ENCODE data around the gene SCAPER. TPM values are rescaled to one million over a fixed set of nuclear protein-coding genes. Genes with fewer than 3 reads are reported as not detected.
A peak's percentile ranks its signal among the peaks of the same experiment; 100 is the strongest.
"Not testable (repeated sequence)": the region's sequence is repeated elsewhere in the genome, so short reads cannot be mapped to it uniquely, and the experiment has no call there.

SCAPER gene
- total RNA-seq, 2 experiments from 2014 or later: 10.4 to 22.3 TPM

DNA sequence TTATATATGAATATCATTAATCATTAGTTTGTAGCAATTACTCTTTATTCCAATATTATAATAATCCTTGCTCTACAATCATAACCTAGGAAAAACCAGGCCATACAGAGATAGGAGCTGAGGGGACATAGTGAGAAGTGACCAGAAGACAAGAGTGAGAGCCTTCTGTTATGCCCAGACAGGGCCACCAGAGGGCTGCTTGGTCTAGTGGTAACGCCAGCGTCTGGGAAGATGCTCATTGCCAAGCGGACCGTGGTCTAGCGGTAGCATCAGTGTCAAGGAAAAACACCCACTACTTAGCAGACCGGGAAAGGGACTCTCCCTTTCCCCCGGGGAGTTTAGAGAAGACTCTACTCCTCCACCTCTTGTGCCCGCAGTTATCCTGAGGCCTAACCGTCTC, 172.8 kb downstream of the SCAPER start:
- CTCF ChIA-PET (ENCODE audit: unreplicated experiment); H4K20me1 ChIP-seq (ENCODE audit: insufficient read depth, low read length); POLR2A ChIA-PET; intact Hi-C loops (cut with micrococcal nuclease; ENCODE audit: unreplicated experiment); H3K27ac ChIP-seq (ENCODE audit: low read depth, low read length, poor library complexity, severe bottlenecking); H3K4me3 ChIP-seq (ENCODE audit: low read depth, low read length, poor library complexity, severe bottlenecking); H3K4me2 ChIP-seq (ENCODE audit: low read length); H3K9me2 ChIP-seq (ENCODE audit: insufficient read depth, low read length); H2AFZ ChIP-seq (ENCODE audit: low read length); BruUV-seq (replicated peaks); H3K36me3 ChIP-seq (ENCODE audit: insufficient read depth, low read length); H3K79me2 ChIP-seq (ENCODE audit: insufficient read depth, low read depth, low read length); DNase-seq (ENCODE audit: low spot score); H3K4me1 ChIP-seq (ENCODE audit: insufficient read depth, low read length, poor library complexity, severe bottlenecking); H3K9me3 ChIP-seq (ENCODE audit: low read length): not testable (repeated sequence)
- TF ChIP-seq, protein P1, sequence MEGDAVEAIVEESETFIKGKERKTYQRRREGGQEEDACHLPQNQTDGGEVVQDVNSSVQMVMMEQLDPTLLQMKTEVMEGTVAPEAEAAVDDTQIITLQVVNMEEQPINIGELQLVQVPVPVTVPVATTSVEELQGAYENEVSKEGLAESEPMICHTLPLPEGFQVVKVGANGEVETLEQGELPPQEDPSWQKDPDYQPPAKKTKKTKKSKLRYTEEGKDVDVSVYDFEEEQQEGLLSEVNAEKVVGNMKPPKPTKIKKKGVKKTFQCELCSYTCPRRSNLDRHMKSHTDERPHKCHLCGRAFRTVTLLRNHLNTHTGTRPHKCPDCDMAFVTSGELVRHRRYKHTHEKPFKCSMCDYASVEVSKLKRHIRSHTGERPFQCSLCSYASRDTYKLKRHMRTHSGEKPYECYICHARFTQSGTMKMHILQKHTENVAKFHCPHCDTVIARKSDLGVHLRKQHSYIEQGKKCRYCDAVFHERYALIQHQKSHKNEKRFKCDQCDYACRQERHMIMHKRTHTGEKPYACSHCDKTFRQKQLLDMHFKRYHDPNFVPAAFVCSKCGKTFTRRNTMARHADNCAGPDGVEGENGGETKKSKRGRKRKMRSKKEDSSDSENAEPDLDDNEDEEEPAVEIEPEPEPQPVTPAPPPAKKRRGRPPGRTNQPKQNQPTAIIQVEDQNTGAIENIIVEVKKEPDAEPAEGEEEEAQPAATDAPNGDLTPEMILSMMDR (conservative IDR thresholded peaks at IDR 0.05; ENCODE audit: low read length): peak; percentile 32; the same call in 1 of the 2 replicates

DNA sequence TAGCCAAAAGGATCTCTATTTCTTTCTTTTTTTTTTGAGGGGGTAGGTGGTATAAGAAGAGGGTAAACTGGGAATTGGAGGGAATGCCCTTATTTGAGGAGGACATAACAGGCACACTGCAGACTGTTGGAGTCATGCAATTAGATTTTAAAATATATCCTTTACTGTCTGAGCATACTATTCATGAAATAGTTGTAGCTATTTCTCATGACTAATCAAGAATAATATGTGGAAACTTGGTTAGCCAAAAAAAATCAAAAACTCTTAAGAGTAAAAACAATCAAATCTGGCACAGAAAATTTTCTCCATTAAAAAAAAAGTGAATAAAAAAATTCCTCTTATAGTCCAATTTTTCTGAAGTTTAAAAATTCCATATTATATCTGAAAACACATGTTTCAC, 174.9 kb downstream of the SCAPER start:
- no peak overlapping the region for H3K4me2 ChIP-seq (ENCODE audit: low read length)
- BruUV-seq (replicated peaks): no TSS peak
- no peaks in the 10 kb centered on the region for H3K36me3 ChIP-seq (ENCODE audit: insufficient read depth, low read length)
- DNase-seq (ENCODE audit: low spot score): no peak
- H4K20me1 ChIP-seq (ENCODE audit: insufficient read depth, low read length): no peaks in the 10 kb centered on the region
- ChIA-PET POLR2A (interaction anchor here (0.7 to 1.3 kb wide), 4 partner anchors 10 to 459 kb away, joined by 3 to 6 read pairs (median 3); no protein-coding TSS in a partner anchor), CTCF (ENCODE audit: unreplicated experiment) (no interaction called here)
- H3K27ac ChIP-seq (ENCODE audit: low read depth, low read length, poor library complexity, severe bottlenecking): no peak overlapping the region
- TF ChIP-seq, protein P1 (conservative IDR thresholded peaks at IDR 0.05; ENCODE audit: low read length): no peak
- no peak overlapping the region for H2AFZ ChIP-seq (ENCODE audit: low read length)
- no peak overlapping the region for H3K4me3 ChIP-seq (ENCODE audit: low read depth, low read length, poor library complexity, severe bottlenecking)
- H3K79me2 ChIP-seq (ENCODE audit: insufficient read depth, low read depth, low read length): no peaks in the 10 kb centered on the region
- H3K9me3 ChIP-seq (ENCODE audit: low read length): peaks cover 5% of the 10 kb centered on the region; the same call in 1 of the 2 replicates
- no peaks in the 10 kb centered on the region for H3K4me1 ChIP-seq (ENCODE audit: insufficient read depth, low read length, poor library complexity, severe bottlenecking)
- intact Hi-C loops (cut with micrococcal nuclease; ENCODE audit: unreplicated experiment): no loop called here
- H3K9me2 ChIP-seq (ENCODE audit: insufficient read depth, low read length): no peaks in the 10 kb centered on the region

DNA sequence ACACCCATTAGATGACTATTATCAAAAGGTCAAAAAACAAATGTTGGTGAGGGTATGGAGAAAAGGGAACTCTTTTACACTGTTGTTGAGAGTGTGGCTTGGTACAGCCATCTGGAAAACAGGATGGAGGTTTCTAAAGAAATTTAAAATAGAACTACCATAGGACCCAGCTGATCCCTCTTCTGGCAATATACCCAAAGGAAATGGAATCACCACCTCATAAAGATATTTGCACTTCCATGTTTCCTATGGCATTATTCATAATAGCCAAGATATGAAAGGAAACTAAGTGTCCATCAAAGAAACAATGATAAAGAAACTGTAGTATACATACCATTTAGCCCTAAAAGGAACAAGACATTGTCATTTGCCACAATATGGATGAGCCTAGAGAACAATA, 186.3 kb downstream of the SCAPER start:
- BruUV-seq (replicated peaks): no TSS peak
- no peak overlapping the region for H3K4me2 ChIP-seq (ENCODE audit: low read length)

More for the DNA sequence above, 186.3 kb downstream of the SCAPER start:
- Histone ChIP-seq H3K9me3 (ENCODE audit: low read length) (no peaks in the 10 kb centered on the region), H4K20me1 (ENCODE audit: insufficient read depth, low read length) (no peaks in the 10 kb centered on the region), H2AFZ (ENCODE audit: low read length) (no peak overlapping the region), H3K4me1 (ENCODE audit: insufficient read depth, low read length, poor library complexity, severe bottlenecking) (no peaks in the 10 kb centered on the region), H3K4me3 (ENCODE audit: low read depth, low read length, poor library complexity, severe bottlenecking) (no peak overlapping the region), H3K9me2 (ENCODE audit: insufficient read depth, low read length) (no peaks in the 10 kb centered on the region), H3K36me3 (ENCODE audit: insufficient read depth, low read length) (no peaks in the 10 kb centered on the region), H3K79me2 (ENCODE audit: insufficient read depth, low read depth, low read length) (no peaks in the 10 kb centered on the region), H3K27ac (ENCODE audit: low read depth, low read length, poor library complexity, severe bottlenecking) (no peak overlapping the region)
- ChIA-PET POLR2A (no interaction called here), CTCF (ENCODE audit: unreplicated experiment) (no interaction called here)
- TF ChIP-seq, protein P1 (conservative IDR thresholded peaks at IDR 0.05; ENCODE audit: low read length): no peak
- no peak for TF ChIP-seq EZH2phosphoT487 (IDR thresholded peaks at IDR 0.05; ENCODE audit: borderline replicate concordance, low read depth, low read length)
- no peak for DNase-seq (ENCODE audit: low spot score)
- intact Hi-C loops (cut with micrococcal nuclease; ENCODE audit: unreplicated experiment): no loop called here

Measured in OCI-LY7 (cell line).